C4-2B (cell line): ENCODE data around the gene CLMP.
"Not testable (repeated sequence)": the region's sequence is repeated elsewhere in the genome, so short reads cannot be mapped to it uniquely, and the experiment has no call there.

Experiments used
- H3K27ac ChIP-seq: fragments of 450-650 bp; 2 replicates; pipeline ENCODE4 v1.5.1; 2017
- ZFX ChIP-seq: fragments of 450-650 bp; IDR thresholded peaks from 2 replicates; pipeline ENCODE4 v1.6.1; 2017
- TF ChIP-seq, protein P1 (sequence below): fragments of 450-650 bp; conservative IDR thresholded peaks from 2 replicates; pipeline ENCODE4 v1.5.1; 2017; ENCODE audit warnings: mild to moderate bottlenecking

Gene CLMP

DNA sequence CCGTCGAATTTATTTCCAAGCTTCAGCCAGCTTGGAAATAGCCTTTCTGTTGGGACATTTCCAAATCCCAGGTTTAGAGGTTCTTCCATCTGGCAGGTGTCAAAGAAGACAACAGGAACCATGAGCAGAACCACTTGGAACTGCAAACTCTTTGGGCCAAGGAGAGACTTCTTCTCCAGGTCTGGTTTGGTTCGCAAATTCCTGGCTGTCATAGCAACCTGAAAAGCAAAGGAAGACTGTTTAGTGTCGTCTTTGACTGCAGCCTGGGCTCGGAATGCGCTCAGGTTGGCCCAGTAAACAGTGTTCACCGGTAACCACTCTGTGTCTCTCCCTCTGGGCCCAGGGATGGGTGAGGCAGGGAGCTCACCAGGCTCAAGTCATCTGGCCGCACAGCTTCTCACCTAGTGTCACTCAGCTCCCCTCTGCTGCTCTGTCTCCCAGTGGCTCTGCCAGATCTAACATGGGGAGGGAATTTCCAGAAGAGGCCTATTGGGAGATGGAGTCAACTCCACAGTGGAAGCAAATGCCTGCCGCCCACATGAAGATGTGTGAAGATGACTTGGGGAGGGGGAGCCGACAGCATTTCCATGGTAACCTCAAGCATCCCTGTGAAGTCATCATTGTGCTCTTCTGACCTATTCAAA, 11.9 kb upstream of the CLMP start:
- TF ChIP-seq, protein P1, sequence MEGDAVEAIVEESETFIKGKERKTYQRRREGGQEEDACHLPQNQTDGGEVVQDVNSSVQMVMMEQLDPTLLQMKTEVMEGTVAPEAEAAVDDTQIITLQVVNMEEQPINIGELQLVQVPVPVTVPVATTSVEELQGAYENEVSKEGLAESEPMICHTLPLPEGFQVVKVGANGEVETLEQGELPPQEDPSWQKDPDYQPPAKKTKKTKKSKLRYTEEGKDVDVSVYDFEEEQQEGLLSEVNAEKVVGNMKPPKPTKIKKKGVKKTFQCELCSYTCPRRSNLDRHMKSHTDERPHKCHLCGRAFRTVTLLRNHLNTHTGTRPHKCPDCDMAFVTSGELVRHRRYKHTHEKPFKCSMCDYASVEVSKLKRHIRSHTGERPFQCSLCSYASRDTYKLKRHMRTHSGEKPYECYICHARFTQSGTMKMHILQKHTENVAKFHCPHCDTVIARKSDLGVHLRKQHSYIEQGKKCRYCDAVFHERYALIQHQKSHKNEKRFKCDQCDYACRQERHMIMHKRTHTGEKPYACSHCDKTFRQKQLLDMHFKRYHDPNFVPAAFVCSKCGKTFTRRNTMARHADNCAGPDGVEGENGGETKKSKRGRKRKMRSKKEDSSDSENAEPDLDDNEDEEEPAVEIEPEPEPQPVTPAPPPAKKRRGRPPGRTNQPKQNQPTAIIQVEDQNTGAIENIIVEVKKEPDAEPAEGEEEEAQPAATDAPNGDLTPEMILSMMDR = no peak
- TF ChIP-seq ZFX = no peak
- H3K27ac ChIP-seq = no peak overlapping the region

DNA sequence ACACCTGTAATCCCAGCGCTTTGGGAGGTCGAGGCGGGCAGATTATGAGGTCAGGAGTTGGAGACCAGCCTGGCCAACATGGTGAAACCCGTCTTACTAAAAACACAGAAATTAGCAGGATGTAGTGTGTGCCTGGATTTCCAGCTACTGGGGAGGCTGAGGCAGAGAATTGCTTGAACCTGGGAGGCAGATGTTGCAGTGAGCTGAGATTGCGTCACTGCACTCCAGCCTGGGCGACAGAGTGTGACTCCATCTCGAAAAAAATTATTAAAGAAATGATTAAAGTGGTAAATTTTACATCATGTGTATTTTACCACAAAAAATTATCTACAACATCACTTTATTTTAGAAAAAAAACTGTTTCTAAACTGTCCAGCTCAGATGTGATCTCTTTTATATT, 11.0 kb upstream of the CLMP start:
- H3K27ac ChIP-seq = not testable (repeated sequence)

DNA sequence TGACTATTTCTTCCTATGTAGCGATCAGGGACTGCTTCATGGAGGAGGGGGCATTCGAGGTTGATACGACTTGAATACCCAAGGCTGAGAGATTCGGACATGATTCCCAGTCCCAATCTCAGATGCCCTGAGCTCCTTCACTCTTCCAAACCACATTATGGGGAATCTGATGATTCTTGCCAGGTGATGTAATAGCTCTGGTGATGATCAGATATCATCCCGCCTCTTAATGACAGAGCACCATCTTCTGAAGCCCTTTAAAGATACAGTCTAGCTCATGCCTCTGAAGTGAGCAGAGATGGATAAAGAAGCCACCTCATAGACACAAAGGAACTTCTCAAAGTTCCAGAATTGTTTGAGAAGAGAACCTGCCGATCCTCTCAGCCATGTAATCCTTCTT, 8.9 kb upstream of the CLMP start:
- TF ChIP-seq ZFX = no peak
- TF ChIP-seq, protein P1 = no peak
- no peak overlapping the region for H3K27ac ChIP-seq

DNA sequence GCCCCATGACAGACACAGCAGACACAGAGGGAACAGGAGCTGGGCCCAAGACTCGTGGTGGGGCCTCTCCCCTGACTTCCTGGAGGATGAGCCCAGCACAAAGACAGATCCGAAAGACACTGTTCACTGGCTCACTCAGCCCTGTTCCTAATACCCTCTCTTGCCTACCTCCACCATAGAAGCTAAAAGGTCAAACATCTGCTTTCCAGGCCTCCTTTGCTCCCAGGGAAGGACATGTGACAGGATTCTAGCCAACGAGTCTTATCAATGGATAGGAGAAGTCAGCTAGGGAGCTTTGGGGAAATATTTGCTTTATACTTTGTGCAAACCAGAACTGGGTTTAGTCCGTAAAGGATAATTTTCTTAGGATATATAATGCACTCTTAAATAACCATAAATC, 8.4 kb upstream of the CLMP start:
- no peak overlapping the region for H3K27ac ChIP-seq
- TF ChIP-seq, protein P1 = no peak
- no peak for TF ChIP-seq ZFX

DNA sequence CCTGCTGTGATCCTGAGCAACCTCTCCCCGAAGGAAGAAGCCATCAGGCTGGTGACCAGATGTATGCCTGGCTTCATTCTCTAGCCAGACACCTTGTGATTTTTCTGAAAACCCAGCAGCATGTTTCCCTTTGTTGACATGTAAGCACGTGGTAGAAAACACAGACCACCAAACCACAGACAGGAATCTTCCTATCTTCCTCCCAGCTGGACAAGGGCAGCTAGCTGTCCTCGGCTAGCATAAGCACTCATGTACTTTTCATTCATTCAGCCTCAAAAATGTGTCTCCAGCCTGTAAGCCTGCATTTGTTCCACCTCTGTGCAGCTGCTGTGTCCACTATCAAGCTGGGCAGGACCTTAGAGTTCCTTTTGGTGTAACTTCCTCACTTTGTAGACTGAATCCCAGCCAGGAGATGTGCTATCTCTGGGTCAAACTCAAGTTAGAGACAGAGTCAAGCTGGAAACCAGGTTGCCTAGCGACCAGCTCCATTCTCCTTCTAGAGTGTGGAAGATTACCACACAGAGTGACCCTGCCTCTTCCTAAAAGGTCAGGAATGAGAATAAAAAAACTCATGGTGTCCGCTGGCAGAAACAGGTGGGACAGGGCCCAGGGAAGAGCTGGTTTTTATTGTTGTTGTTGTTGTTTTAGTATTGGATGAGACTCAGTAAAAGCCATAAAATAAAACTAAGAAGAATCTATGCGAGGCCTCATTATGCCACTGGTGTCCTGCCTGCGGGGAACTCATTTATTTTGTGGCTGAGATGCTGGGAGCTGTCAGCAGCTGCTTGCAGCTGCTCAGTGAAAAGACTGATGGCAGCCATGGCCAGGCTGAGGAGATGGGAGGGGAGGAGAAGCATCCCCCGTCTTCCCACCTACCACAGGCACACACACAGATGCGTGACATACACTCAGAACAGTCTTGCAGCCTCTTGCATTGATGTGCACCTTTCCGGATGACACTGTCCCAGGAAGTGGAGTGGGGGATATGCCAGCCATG, 7.4 kb upstream of the CLMP start:
- no peak overlapping the region for H3K27ac ChIP-seq
- TF ChIP-seq, protein P1 = no peak
- TF ChIP-seq ZFX = no peak

DNA sequence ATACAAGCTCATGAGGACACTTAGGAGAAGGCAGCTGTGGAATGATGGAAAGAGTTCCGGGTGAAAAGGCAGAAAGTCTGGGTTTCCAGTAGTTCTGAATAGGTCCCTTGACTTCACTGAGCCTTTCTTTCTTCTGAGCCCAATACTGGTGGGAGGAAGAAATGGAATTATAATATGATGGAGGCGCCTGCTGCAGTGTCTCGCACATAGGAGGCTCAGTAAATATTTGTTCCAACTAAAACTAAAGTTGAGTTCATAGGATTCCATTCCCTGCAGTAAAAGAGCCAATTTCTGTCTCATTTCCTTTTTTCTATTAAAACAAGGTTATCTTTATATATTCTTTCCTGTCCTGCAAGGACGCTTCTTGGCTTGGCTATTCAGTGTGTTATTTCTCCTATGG, 5.2 kb upstream of the CLMP start:
- H3K27ac ChIP-seq = no peak overlapping the region
- TF ChIP-seq, protein P1 = no peak
- TF ChIP-seq ZFX = no peak

DNA sequence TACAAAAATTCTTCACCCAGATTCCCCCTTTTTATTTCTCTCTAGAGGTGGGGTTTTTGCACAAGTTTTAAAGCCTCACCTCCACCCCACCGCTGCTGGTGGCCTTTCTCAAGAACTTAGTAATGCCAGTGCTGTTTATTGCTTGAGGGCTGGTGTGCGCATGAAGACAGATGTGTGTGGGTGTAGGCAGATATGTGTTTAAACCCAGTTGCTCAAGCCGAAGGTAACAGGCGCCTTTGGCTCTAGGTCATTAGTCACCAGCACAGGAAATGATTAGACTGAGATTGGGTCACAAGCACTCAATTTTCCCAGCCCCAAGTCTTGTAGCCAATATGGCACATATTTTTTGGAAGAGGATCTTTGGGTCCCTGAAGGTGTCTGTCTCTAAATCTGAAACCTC, 2.7 kb upstream of the CLMP start:
- TF ChIP-seq, protein P1 = no peak
- no peak for TF ChIP-seq ZFX
- H3K27ac ChIP-seq = no peak overlapping the region
